CD4-positive, CD25-positive, alpha-beta regulatory T cell (primary cell): ENCODE data around the gene KLHL10. TPM values are rescaled to one million over a fixed set of nuclear protein-coding genes. Genes with fewer than 3 reads are reported as not detected.
"Not testable (repeated sequence)": the region's sequence is repeated elsewhere in the genome, so short reads cannot be mapped to it uniquely, and the experiment has no call there.

Source experiments
- ATAC-seq, 2 donors: fragments of 150-1000 bp; cut with Tn5 transposase; one replicate each; pipeline ENCODE4 v1.10.0; 2021; ENCODE audit warnings: low read depth in 2 of 2, moderate number of reproducible peaks in 2 of 2, moderate library complexity in 1 of 2
- DNase-seq, 3 donors: peaks; one replicate each; pipeline versions ENCODE4 v3.0.0 to v3.0.0-alpha.2; 2012 to 2022; ENCODE audit warnings: mixed read lengths in 1 of 3
- H3K27ac ChIP-seq: one replicate; pipeline ENCODE4 v1.7.0; 2013; ENCODE audit warnings: mild to moderate bottlenecking, low read length; ENCODE audit not compliant: insufficient read depth, poor library complexity, severe bottlenecking
- H3K27me3 ChIP-seq: one replicate; pipeline ENCODE4 v1.7.0; 2013; ENCODE audit warnings: low read length; ENCODE audit not compliant: control insufficient read depth, insufficient read depth
- H3K36me3 ChIP-seq: one replicate; pipeline ENCODE4 v1.7.0; 2013; ENCODE audit warnings: mild to moderate bottlenecking, low read length, moderate library complexity; ENCODE audit not compliant: control insufficient read depth, insufficient read depth
- H3K4me1 ChIP-seq: 2 replicates; pipeline ENCODE4 v1.7.0; 2013; ENCODE audit warnings: mild to moderate bottlenecking, low read length; ENCODE audit not compliant: insufficient read depth, control insufficient read depth, poor library complexity, severe bottlenecking
- H3K4me3 ChIP-seq: one replicate; pipeline ENCODE4 v1.7.0; 2013; ENCODE audit warnings: low read depth, mild to moderate bottlenecking, low read length, moderate library complexity
- H3K9me3 ChIP-seq, 2 experiments: 1 replicate in 1 of 2; 2 replicates in 1 of 2; pipeline ENCODE4 v1.7.0; 2013; ENCODE audit warnings: low read length in 2 of 2, mild to moderate bottlenecking in 1 of 2, moderate library complexity in 1 of 2; ENCODE audit not compliant: control insufficient read depth in 2 of 2
- H3K27ac Mint-ChIP-seq, 3 donors: one replicate each; pipeline ENCODE4 v1.8.0; 2020 to 2022; ENCODE audit warnings: mild to moderate bottlenecking in 3 of 3, mixed read lengths in 3 of 3, moderate library complexity in 2 of 3
- H3K27me3 Mint-ChIP-seq: one replicate; pipeline ENCODE4 v1.8.0; 2022; ENCODE audit warnings: mild to moderate bottlenecking, mixed read lengths
- H3K36me3 Mint-ChIP-seq: one replicate; pipeline ENCODE4 v1.8.0; 2020; ENCODE audit warnings: mixed read lengths
- H3K4me1 Mint-ChIP-seq, 4 donors: one replicate each; pipeline ENCODE4 v1.8.0; 2020 to 2022; ENCODE audit warnings: mixed read lengths in 4 of 4, mild to moderate bottlenecking in 1 of 4
- H3K4me3 Mint-ChIP-seq, 4 donors: one replicate each; pipeline ENCODE4 v1.8.0; 2020 to 2022; ENCODE audit warnings: mild to moderate bottlenecking in 4 of 4, mixed read lengths in 4 of 4, moderate library complexity in 3 of 4
- H3K9me3 Mint-ChIP-seq, 7 donors: one replicate each; pipeline ENCODE4 v1.8.0; 2020 to 2022; ENCODE audit warnings: mixed read lengths in 7 of 7, mild to moderate bottlenecking in 3 of 7, moderate library complexity in 2 of 7
- polyA plus RNA-seq, 4 donors: library from polyadenylated mRNA; unstranded; fragments of 300-500 nt; fragmentation: Illumina TruSeq; gene quantifications; one replicate each; pipeline ENCODE4 v1.2.3, GENCODE V29; 2021
- total RNA-seq: library from RNA; stranded (reverse); gene quantifications from one replicate; pipeline ENCODE4 v1.2.3, GENCODE V29; 2022

Gene KLHL10
- total and polyA plus RNA-seq, 5 donors from 2014 or later = 0.19 to 0.25 (median 0.21) TPM; not detected in 2

DNA sequence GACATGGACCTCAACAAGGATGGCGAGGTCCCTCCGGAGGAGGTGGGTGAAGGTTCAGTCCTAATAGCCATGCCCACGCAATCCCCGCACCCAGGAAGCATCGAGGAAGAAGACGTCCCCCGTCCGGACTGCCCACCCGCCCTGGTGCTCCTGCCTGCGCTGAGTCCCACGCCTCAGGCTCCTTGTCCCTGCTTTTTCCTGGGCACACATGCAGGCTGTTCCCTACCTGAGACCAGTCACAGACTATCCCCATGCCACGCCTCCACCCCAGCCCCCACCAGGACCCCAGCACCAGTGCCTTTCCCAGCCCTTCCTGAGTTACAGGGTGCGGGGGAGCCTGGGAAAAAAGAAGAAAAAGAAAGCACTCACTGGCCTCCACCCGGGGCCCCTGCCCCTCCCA is 15.8 kb upstream of the KLHL10 start:
- Mint-ChIP-seq H3K27me3 (no peaks in the 10 kb centered on the region), H3K4me3 (no peak overlapping the region), H3K27ac (no peak overlapping the region), H3K9me3 (no peaks in the 10 kb centered on the region), H3K36me3 (no peaks in the 10 kb centered on the region), H3K4me1 (no peaks in the 10 kb centered on the region)
- H3K36me3 ChIP-seq = no peaks in the 10 kb centered on the region
- ATAC-seq (no peak), DNase-seq (no peak)
- no peak overlapping the region for H3K4me3 ChIP-seq
- no peak overlapping the region for H3K27ac ChIP-seq
- no peaks in the 10 kb centered on the region for H3K9me3 ChIP-seq
- no peaks in the 10 kb centered on the region for H3K4me1 ChIP-seq
- no peaks in the 10 kb centered on the region for H3K27me3 ChIP-seq

DNA sequence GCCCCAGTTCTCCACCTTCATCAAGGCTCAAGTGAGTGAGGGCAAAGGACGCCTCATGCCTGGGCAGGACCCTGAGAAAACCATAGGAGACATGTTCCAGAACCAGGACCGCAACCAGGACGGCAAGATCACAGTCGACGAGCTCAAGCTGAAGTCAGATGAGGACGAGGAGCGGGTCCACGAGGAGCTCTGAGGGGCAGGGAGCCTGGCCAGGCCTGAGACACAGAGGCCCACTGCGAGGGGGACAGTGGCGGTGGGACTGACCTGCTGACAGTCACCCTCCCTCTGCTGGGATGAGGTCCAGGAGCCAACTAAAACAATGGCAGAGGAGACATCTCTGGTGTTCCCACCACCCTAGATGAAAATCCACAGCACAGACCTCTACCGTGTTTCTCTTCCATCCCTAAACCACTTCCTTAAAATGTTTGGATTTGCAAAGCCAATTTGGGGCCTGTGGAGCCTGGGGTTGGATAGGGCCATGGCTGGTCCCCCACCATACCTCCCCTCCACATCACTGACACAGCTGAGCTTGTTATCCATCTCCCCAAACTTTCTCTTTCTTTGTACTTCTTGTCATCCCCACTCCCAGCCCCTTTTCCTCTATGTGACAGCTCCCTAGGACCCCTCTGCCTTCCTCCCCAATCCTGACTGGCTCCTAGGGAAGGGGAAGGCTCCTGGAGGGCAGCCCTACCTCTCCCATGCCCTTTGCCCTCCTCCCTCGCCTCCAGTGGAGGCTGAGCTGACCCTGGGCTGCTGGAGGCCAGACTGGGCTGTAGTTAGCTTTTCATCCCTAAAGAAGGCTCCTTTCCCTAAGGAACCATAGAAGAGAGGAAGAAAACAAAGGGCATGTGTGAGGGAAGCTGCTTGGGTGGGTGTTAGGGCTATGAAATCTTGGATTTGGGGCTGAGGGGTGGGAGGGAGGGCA is 15.1 kb upstream of the KLHL10 start:
- H3K4me3 ChIP-seq = no peak overlapping the region
- no peaks in the 10 kb centered on the region for H3K9me3 Mint-ChIP-seq
- DNase-seq (no peak), ATAC-seq (no peak)
- no peak overlapping the region for H3K27ac Mint-ChIP-seq
- no peak overlapping the region for H3K27ac ChIP-seq
- H3K4me1 Mint-ChIP-seq = no peaks in the 10 kb centered on the region
- peaks cover 2% of the 10 kb centered on the region for H3K36me3 ChIP-seq
- H3K9me3 ChIP-seq = no peaks in the 10 kb centered on the region
- H3K4me1 ChIP-seq = no peaks in the 10 kb centered on the region
- H3K27me3 ChIP-seq = no peaks in the 10 kb centered on the region
- H3K4me3 Mint-ChIP-seq = no peak overlapping the region
- no peaks in the 10 kb centered on the region for H3K36me3 Mint-ChIP-seq
- H3K27me3 Mint-ChIP-seq = no peaks in the 10 kb centered on the region

DNA sequence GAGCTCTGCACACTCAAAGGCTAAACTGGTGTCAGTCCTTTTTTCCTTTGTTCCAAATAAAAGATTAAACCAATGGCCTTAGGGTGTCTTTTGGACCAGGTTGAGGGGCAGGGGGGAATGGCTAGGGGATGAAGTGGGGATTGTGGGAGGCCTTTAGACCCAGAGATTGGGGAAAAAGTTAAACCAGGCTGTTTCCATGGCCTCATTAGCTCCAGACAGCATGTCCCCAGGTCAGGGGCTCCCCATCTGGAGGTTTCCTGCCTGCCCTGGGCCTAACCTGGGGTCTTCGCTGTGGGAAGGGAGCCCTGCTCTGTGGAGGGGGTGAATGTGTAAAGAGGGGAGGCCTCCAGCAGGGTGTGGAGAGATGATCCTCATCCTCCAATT is 14.5 kb upstream of the KLHL10 start:
- H3K9me3 ChIP-seq = no peaks in the 10 kb centered on the region
- no peak for DNase-seq
- Mint-ChIP-seq H3K4me3 (no peak overlapping the region), H3K36me3 (no peaks in the 10 kb centered on the region), H3K27ac (no peak overlapping the region), H3K9me3 (no peaks in the 10 kb centered on the region), H3K27me3 (no peaks in the 10 kb centered on the region), H3K4me1 (no peaks in the 10 kb centered on the region)
- peaks cover 2% of the 10 kb centered on the region for H3K36me3 ChIP-seq
- no peaks in the 10 kb centered on the region for H3K27me3 ChIP-seq
- no peak for ATAC-seq
- H3K27ac ChIP-seq = no peak overlapping the region
- no peaks in the 10 kb centered on the region for H3K4me1 ChIP-seq
- no peak overlapping the region for H3K4me3 ChIP-seq

DNA sequence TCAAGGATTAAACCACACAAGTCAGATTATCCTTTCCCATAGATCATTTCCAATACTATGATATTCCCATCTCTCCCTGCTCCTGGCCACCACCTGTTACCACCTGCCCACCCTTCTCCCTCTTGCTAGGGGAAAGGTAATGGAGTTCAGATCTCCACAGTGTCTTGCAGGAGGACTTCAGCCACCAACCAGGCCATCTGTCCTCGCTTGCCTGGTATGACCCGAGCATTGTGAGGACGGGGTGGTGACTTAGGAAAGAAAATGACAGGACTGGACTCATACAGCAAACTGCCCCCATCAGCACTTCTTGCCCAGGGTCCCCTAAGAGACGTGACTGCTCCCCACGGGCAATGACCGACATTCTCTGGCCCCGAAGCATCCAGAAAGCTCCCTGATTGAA is 14.0 kb upstream of the KLHL10 start:
- no peak overlapping the region for H3K27ac ChIP-seq
- Mint-ChIP-seq H3K9me3 (no peaks in the 10 kb centered on the region), H3K4me3 (no peak overlapping the region), H3K4me1 (no peaks in the 10 kb centered on the region), H3K27ac (no peak overlapping the region), H3K36me3 (no peaks in the 10 kb centered on the region), H3K27me3 (no peaks in the 10 kb centered on the region)
- H3K4me1 ChIP-seq = no peaks in the 10 kb centered on the region
- no peaks in the 10 kb centered on the region for H3K9me3 ChIP-seq
- no peak overlapping the region for H3K4me3 ChIP-seq
- H3K27me3 ChIP-seq = no peaks in the 10 kb centered on the region
- no peak for DNase-seq
- H3K36me3 ChIP-seq = peaks cover 2% of the 10 kb centered on the region
- ATAC-seq = no peak

DNA sequence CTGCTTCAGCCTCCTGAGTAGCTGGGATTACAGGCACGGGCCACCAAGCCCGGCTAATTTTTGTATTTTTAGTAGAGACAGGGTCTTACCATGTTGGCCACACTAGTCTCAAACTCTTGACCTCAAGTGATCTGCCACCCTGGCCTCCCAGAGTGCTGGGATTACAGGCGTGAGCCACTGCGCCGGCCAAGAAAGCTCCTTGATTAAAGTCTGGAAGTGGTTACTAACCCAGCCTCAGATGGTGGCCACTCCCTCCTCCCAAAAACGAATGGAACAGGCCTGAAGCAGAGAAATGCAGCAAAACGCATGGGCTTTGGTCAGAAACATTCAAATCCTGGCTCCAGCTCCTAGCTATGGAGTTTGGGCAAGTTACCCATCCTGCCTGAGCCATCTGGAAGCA is 13.5 kb upstream of the KLHL10 start:
- Histone ChIP-seq H3K4me3 (no peak overlapping the region), H3K27ac (no peak overlapping the region), H3K27me3 (no peaks in the 10 kb centered on the region), H3K4me1 (no peaks in the 10 kb centered on the region), H3K9me3 (no peaks in the 10 kb centered on the region), H3K36me3 (peaks cover 2% of the 10 kb centered on the region)
- no peaks in the 10 kb centered on the region for H3K4me1 Mint-ChIP-seq
- DNase-seq (no peak), ATAC-seq (no peak)
- no peak overlapping the region for H3K4me3 Mint-ChIP-seq
- H3K27ac Mint-ChIP-seq = no peak overlapping the region
- no peaks in the 10 kb centered on the region for H3K36me3 Mint-ChIP-seq
- no peaks in the 10 kb centered on the region for H3K27me3 Mint-ChIP-seq
- H3K9me3 Mint-ChIP-seq = no peaks in the 10 kb centered on the region

DNA sequence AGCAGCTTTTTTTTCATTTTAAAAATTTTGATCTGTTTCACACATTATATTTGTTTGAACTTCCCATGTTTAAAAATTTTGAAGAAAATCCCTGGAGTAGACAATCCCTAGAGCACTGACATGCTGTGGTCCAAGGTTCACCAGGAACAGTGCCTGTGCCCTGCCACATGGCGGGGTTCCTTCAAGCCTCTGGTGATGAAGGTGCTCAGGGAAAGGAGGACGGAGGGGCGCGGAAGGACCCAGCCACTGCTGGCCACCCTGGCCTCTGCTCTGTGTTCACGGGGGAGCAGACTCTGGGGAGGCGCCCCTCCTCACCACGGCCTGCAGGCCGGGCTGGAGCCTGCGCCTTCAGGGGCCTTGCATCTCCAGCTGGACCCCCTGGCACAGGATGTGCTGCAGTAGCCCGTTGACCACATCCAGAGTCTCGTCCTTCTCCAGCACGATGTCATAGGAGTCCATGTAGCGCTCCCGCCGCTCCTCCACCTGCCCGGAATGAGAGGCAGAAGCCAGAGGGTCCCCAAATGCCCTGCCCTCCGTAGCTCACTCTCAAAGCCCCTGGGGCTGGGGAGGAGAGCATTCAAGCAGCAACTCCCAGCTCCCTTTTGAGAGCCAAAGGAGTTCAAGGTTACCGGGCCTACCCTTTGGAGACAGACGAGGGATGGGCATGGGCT is 12.3 kb upstream of the KLHL10 start:
- ATAC-seq = no peak
- H3K9me3 ChIP-seq = no peaks in the 10 kb centered on the region
- H3K27ac Mint-ChIP-seq = peak overlapping the region in 1 of 3 donors; percentile 76
- DNase-seq = no peak
- H3K27ac ChIP-seq = no peak overlapping the region
- H3K4me3 Mint-ChIP-seq = no peak overlapping the region
- no peaks in the 10 kb centered on the region for H3K4me1 ChIP-seq
- peaks cover under 1% of the 10 kb centered on the region for H3K36me3 Mint-ChIP-seq
- H3K27me3 ChIP-seq = no peaks in the 10 kb centered on the region
- peaks cover 2% of the 10 kb centered on the region for H3K36me3 ChIP-seq
- no peak overlapping the region for H3K4me3 ChIP-seq
- H3K4me1 Mint-ChIP-seq = no peaks in the 10 kb centered on the region
- H3K9me3 Mint-ChIP-seq = no peaks in the 10 kb centered on the region
- no peaks in the 10 kb centered on the region for H3K27me3 Mint-ChIP-seq

DNA sequence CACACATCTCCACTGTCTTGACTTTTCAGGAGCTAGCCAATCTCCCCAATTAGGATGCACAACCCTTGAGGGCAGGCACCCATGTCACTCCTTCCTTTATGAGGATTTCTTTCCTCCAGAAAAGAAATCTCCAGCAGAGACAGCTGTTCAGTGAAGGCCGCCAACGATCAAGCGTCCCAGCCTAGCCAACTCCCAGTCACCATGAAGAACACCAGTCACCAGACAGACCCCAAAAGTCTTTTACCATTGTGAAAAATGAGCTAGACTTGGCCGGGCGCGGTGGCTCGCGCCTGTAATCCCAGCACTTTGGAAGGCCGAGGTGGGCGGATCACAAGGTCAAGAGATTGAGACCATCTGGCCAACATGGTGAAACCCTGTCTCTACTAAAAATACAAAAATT is 7.7 kb upstream of the KLHL10 start:
- not testable (repeated sequence) for H3K9me3 Mint-ChIP-seq, H3K27me3 ChIP-seq, H3K27ac Mint-ChIP-seq, H3K4me3 ChIP-seq, DNase-seq, ATAC-seq, H3K4me1 ChIP-seq, H3K27ac ChIP-seq, H3K36me3 ChIP-seq, H3K27me3 Mint-ChIP-seq, H3K4me3 Mint-ChIP-seq, H3K9me3 ChIP-seq
- Mint-ChIP-seq H3K4me1 (peaks cover 5 to 13% (median 5%) of the 10 kb centered on the region in 4 donors), H3K36me3 (peaks cover 13% of the 10 kb centered on the region)
